HCT116 (cell line): ENCODE data around the gene SPATA31A7. TPM values are rescaled to one million over a fixed set of nuclear protein-coding genes. Genes with fewer than 3 reads are reported as not detected.
"Not testable (repeated sequence)": the region's sequence is repeated elsewhere in the genome, so short reads cannot be mapped to it uniquely, and the experiment has no call there.

Experiments used
- ATAC-seq: fragments of 200-7000 bp; cut with Tn5 transposase; 2 replicates; pipeline ENCODE4 v1.9.1; 2020; ENCODE audit warnings: mild to moderate bottlenecking, moderate library complexity
- Bru-seq: library from RNA; stranded (reverse); fragments of 400-500 nt; gene quantifications from one replicate; lab custom pipeline; 2021; lab: Mats Ljungman, UMichigan
- BruChase-seq, 2 experiments: library from RNA; stranded (reverse); fragments of 400-500 nt; gene quantifications; one replicate each; lab custom pipeline; 2021; lab: Mats Ljungman, UMichigan
- BruUV-seq: library from RNA; stranded (reverse); fragments of 400-500 nt; replicated peaks from 2 replicates; lab custom pipeline; 2021; lab: Mats Ljungman, UMichigan
- CTCF ChIA-PET: fragments of 300-600 bp; sonication (Branson Sonifier 250); formaldehyde crosslinking; loops from one replicate; lab custom pipeline; 2021; ENCODE audit warnings: antibody characterized with exemption; lab: Charles Lee
- POLR2A ChIA-PET: fragments of 300-600, 350-600 bp; sonication (Branson Sonifier 250); formaldehyde crosslinking; loops from one replicate; lab custom pipeline; 2021; ENCODE audit warnings: antibody characterized with exemption; lab: Charles Lee
- RAD21 ChIA-PET, 2 experiments: fragments of 300-600 bp; sonication (Branson Sonifier 250); formaldehyde crosslinking; loops; one replicate each; lab custom pipeline; 2023; ENCODE audit warnings: low total read pairs in 2 of 2; ENCODE audit not compliant: uncharacterized antibody in 2 of 2, unreplicated experiment in 2 of 2, low non-redundant PET in 1 of 2; lab: Charles Lee
- DNase-seq: peaks from one replicate; pipeline ENCODE4 v3.0.0-alpha.2; 2010; ENCODE audit warnings: low read depth, low spot score
- H2AFZ ChIP-seq: fragments of 200-600 bp; shearing (Covaris generic), sonication (generic); 2 replicates; pipeline ENCODE4 v1.6.1; 2017; ENCODE audit warnings: low read depth, mixed run types, mixed read lengths, antibody characterized with exemption, low read length; ENCODE audit not compliant: poor library complexity, severe bottlenecking
- H3K27ac ChIP-seq: 2 replicates; pipeline ENCODE4 v1.5.1; 2012; ENCODE audit warnings: low read depth, low read length
- H3K27me3 ChIP-seq: fragments of 200-600 bp; sonication (generic); 2 replicates; pipeline ENCODE4 v1.6.1; 2016; ENCODE audit warnings: mixed run types, low read length, mixed read lengths; ENCODE audit not compliant: insufficient read depth
- H3K36me3 ChIP-seq, 2 experiments: fragments of 200-500 bp in 1 of 2; fragments of 200-600 bp in 1 of 2; sonication (Bioruptor generic) in 1 of 2; sonication (generic) in 1 of 2; 2 replicates each; pipeline versions ENCODE4 v1.5.1 to v1.6.1; 2014 to 2016; ENCODE audit warnings: low read length in 2 of 2, inconsistent platforms in 1 of 2, mixed read lengths in 1 of 2, mixed run types in 1 of 2; ENCODE audit not compliant: insufficient read depth in 2 of 2, control insufficient read depth in 1 of 2
- H3K4me1 ChIP-seq, 2 experiments: fragments of 200-600 bp in 1 of 2; sonication (generic) in 1 of 2; 2 replicates each; pipeline versions ENCODE4 v1.5.1 to v1.6.1; 2012 to 2017; ENCODE audit warnings: low read length in 2 of 2, inconsistent platforms in 1 of 2, mild to moderate bottlenecking in 1 of 2, mixed read lengths in 1 of 2, mixed run types in 1 of 2, moderate library complexity in 1 of 2; ENCODE audit not compliant: insufficient read depth in 2 of 2, control insufficient read depth in 1 of 2
- H3K4me2 ChIP-seq: fragments of 200-600 bp; sonication (generic); 2 replicates; pipeline ENCODE4 v1.6.1; 2017; ENCODE audit warnings: mixed run types, low read length, mixed read lengths
- H3K4me3 ChIP-seq, 2 experiments: fragments of 200-600 bp in 1 of 2; sonication (generic) in 1 of 2; replicated peaks in 1 of 2; 2 replicates each; pipeline ENCODE4 v1.5.1; 2011 to 2016; ENCODE audit warnings: low read length in 2 of 2, control low read depth in 1 of 2, low read depth in 1 of 2, mild to moderate bottlenecking in 1 of 2, mixed read lengths in 1 of 2, mixed run types in 1 of 2
- H3K79me2 ChIP-seq: fragments of 200-600 bp; sonication (generic); 2 replicates; pipeline ENCODE4 v1.6.1; 2017; ENCODE audit warnings: mild to moderate bottlenecking, mixed run types, low read length, moderate library complexity, mixed read lengths; ENCODE audit not compliant: insufficient read depth
- H3K9ac ChIP-seq: fragments of 200-600 bp; sonication (generic); 2 replicates; pipeline ENCODE4 v1.6.1; 2016; ENCODE audit warnings: low read length, mixed read lengths
- H3K9me2 ChIP-seq: fragments of 200-600 bp; sonication (generic), shearing (Covaris generic); 2 replicates; pipeline ENCODE4 v1.6.1; 2017; ENCODE audit warnings: mixed run types, mild to moderate bottlenecking, moderate library complexity; ENCODE audit not compliant: insufficient read depth
- H3K9me3 ChIP-seq, 2 experiments: fragments of 200-500 bp in 1 of 2; fragments of 200-600 bp in 1 of 2; sonication (Bioruptor generic) in 1 of 2; sonication (generic) in 1 of 2; 2 replicates each; pipeline ENCODE4 v1.6.1; 2014 to 2017; ENCODE audit warnings: low read length in 2 of 2, mixed read lengths in 2 of 2, inconsistent platforms in 1 of 2, low read depth in 1 of 2, mild to moderate bottlenecking in 1 of 2, mixed run types in 1 of 2, moderate library complexity in 1 of 2; ENCODE audit not compliant: control insufficient read depth in 1 of 2, insufficient read depth in 1 of 2
- H4K20me1 ChIP-seq: fragments of 200-600 bp; sonication (generic), shearing (Covaris generic); 2 replicates; pipeline ENCODE4 v1.6.1; 2017; ENCODE audit warnings: mixed run types, mild to moderate bottlenecking, moderate library complexity; ENCODE audit not compliant: insufficient read depth
- intact Hi-C: fragments of 100-400 bp; cut with micrococcal nuclease; formaldehyde crosslinking; loops from 2 replicates; pipeline ENCODE4 v1.10.0; 2022
- long read RNA-seq: library from polyadenylated mRNA; unstranded; transcript quantifications from one replicate; pipeline ENCODE4 v2.0.0, GENCODE V29; 2021; ENCODE audit not compliant: unreplicated experiment
- polyA plus RNA-seq: library from polyadenylated mRNA; unstranded; fragments of >200 nt; gene quantifications from 2 replicates; pipeline ENCODE4 v1.2.1, GENCODE V29; 2012; ENCODE audit warnings: missing spikeins
- total RNA-seq: library from RNA; stranded (reverse); gene quantifications from one replicate; pipeline ENCODE4 v1.2.1, GENCODE V29; 2021; ENCODE audit not compliant: unreplicated experiment

SPATA31A7 gene
- total RNA-seq (not detected), Bru-seq, nascent RNA (not detected), BruChase-seq, experiment 1, labeled RNA remaining after a 6-hour chase (percentile 10 among the genes with signal in this experiment), BruChase-seq, experiment 2, labeled RNA remaining after a 2-hour chase (not detected)
- polyA plus RNA-seq: not detected in 2 replicates
- long read RNA-seq: 0 reads

- H3K4me1 ChIP-seq: not testable (repeated sequence)
These were observed at the start of gene SPATA31A7 for GRCh38 chr9:61189736-61190135. SPATA31A7 (plus strand) TSS chr9:61190036; CDS start chr9:61190065, 29 bp downstream.

GRCh38 chr9:61226438-61226837 is 36.6 kb downstream of the SPATA31A7 start:
- H3K9me2 ChIP-seq, H3K79me2 ChIP-seq, ATAC-seq, H2AFZ ChIP-seq, CTCF ChIA-PET, H3K9me3 ChIP-seq, H3K27me3 ChIP-seq, H3K36me3 ChIP-seq, POLR2A ChIA-PET, H3K4me1 ChIP-seq, H3K4me2 ChIP-seq, H3K9ac ChIP-seq, RAD21 ChIA-PET, BruUV-seq, DNase-seq, H3K27ac ChIP-seq, H3K4me3 ChIP-seq, H4K20me1 ChIP-seq, intact Hi-C loops: not testable (repeated sequence)

More at GRCh38 chr9:61189736-61190135, at the start of gene SPATA31A7:
- BruUV-seq, DNase-seq, intact Hi-C loops, H3K9ac ChIP-seq, H3K9me3 ChIP-seq, POLR2A ChIA-PET, H3K9me2 ChIP-seq, H2AFZ ChIP-seq, H3K4me2 ChIP-seq, H3K27me3 ChIP-seq, H3K36me3 ChIP-seq, H3K79me2 ChIP-seq, H3K4me3 ChIP-seq, CTCF ChIA-PET, H3K27ac ChIP-seq, H4K20me1 ChIP-seq, RAD21 ChIA-PET, ATAC-seq: not testable (repeated sequence)
